Measurements from ENCODE around the gene YEATS4. TPM values are rescaled to one million over a fixed set of nuclear protein-coding genes. Genes with fewer than 3 reads are reported as not detected.

The YEATS4 gene
- total RNA-seq, 4 donors from 2014 or later: 7.8 to 29.0 (median 14.3) TPM

GRCh38 chr12:69355363-69356028 is 4.0 kb upstream of the YEATS4 start:
- H3K36me3 ChIP-seq: no peaks in the 10 kb centered on the region
- peaks cover 0 to 10% (median 2%) of the 10 kb centered on the region in 4 donors for H3K4me1 ChIP-seq
- no peak overlapping the region for H3K27ac ChIP-seq
- no peak overlapping the region for H3K4me3 ChIP-seq
- H3K27me3 ChIP-seq: no peaks in the 10 kb centered on the region
- no peaks in the 10 kb centered on the region for H3K9me3 ChIP-seq
- TF ChIP-seq POLR2A (IDR thresholded peaks at IDR 0.05): no peak
- TF ChIP-seq CTCF (IDR thresholded peaks at IDR 0.05): no peak
- DNase-seq: no peak

DNA sequence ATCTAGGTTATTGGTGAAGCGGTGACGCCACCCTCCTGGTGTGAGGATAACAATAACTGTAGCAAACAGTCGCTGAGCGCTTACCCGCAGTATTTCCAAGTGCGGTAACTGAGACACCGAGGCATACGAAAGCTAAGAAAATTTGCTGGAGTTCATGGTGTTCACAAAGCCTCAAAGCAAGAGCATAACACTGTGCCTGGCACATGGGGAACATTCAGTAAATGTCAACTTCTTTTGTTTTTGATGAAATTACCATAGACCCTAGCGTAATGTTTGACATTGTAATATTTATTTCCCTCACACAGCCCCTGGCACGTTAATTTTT is 767 bp downstream of the YEATS4 start:
- Histone ChIP-seq H3K4me1 (peaks cover 0 to 14% (median 2%) of the 10 kb centered on the region in 4 donors), H3K27ac (peak overlapping the region; percentile 97 to 99 (median 99)), H3K36me3 (no peaks in the 10 kb centered on the region), H3K4me3 (peak overlapping the region; percentile 81 to 94 (median 87)), H3K27me3 (no peaks in the 10 kb centered on the region), H3K9me3 (no peaks in the 10 kb centered on the region)
- no peak for DNase-seq
- TF ChIP-seq POLR2A (IDR thresholded peaks at IDR 0.05) (no peak), CTCF (IDR thresholded peaks at IDR 0.05) (no peak)

DNA sequence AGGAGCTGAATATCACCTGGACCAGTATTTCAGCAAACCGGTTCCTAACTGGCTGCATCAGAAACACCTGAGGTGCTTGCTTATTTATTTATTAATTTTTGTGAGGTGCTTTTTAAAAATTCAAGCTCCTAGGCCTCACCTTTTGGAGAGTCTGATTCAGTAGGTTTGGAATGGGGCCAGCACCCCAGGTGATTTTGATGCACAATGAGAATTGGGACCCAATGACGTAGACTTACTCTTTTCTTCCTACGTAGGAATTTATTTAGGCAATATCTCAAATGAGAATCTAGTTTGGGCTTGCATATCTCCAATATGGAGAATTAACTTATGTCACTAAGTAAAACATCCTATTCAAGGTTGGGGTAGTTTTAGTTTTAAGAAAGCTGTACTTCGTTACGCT is 7.3 kb downstream of the YEATS4 start:
- Histone ChIP-seq H3K4me3 (no peak overlapping the region), H3K36me3 (peaks cover 0 to 27% (median 0%) of the 10 kb centered on the region in 3 donors), H3K27ac (no peak overlapping the region), H3K27me3 (no peaks in the 10 kb centered on the region), H3K4me1 (no peaks in the 10 kb centered on the region), H3K9me3 (no peaks in the 10 kb centered on the region)
- no peak for DNase-seq
- no peak for TF ChIP-seq POLR2A (IDR thresholded peaks at IDR 0.05)
- no peak for TF ChIP-seq CTCF (IDR thresholded peaks at IDR 0.05)

DNA sequence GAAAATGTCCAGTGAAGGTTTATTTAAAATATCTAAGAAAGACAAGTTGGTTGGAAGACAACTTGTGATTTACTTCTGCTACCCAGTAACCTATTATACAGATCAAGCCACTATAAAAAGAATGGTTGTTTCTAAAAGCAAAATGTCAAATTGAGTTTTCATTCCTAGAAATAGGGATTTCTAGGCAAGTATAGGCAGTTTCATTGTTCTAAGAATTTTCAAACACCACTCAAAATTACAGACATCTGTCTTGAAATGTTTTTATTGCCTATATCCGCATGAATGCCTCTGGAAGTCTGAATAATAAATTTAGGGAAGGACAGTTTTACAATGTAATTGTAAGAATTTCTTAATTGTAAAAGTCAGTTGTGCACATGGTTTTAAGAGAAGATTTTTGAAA is 8.6 kb downstream of the YEATS4 start:
- Histone ChIP-seq H3K4me1 (no peaks in the 10 kb centered on the region), H3K27ac (no peak overlapping the region), H3K27me3 (no peaks in the 10 kb centered on the region), H3K36me3 (peaks cover 0 to 36% (median 0%) of the 10 kb centered on the region in 3 donors), H3K9me3 (no peaks in the 10 kb centered on the region), H3K4me3 (no peak overlapping the region)
- no peak for TF ChIP-seq POLR2A (IDR thresholded peaks at IDR 0.05)
- TF ChIP-seq CTCF (IDR thresholded peaks at IDR 0.05): no peak
- no peak for DNase-seq

- no peaks in the 10 kb centered on the region for H3K27me3 ChIP-seq
- H3K4me3 ChIP-seq: no peak overlapping the region
- H3K9me3 ChIP-seq: no peaks in the 10 kb centered on the region
- no peak for DNase-seq
- H3K4me1 ChIP-seq: no peaks in the 10 kb centered on the region
- no peak for TF ChIP-seq POLR2A (IDR thresholded peaks at IDR 0.05)
- TF ChIP-seq CTCF (IDR thresholded peaks at IDR 0.05): no peak
- H3K27ac ChIP-seq: no peak overlapping the region
- H3K36me3 ChIP-seq: peaks cover 0 to 11% (median 0%) of the 10 kb centered on the region in 3 donors
These were observed 23.5 kb downstream of the YEATS4 start for GRCh38 chr12:69383074-69383473.

DNA sequence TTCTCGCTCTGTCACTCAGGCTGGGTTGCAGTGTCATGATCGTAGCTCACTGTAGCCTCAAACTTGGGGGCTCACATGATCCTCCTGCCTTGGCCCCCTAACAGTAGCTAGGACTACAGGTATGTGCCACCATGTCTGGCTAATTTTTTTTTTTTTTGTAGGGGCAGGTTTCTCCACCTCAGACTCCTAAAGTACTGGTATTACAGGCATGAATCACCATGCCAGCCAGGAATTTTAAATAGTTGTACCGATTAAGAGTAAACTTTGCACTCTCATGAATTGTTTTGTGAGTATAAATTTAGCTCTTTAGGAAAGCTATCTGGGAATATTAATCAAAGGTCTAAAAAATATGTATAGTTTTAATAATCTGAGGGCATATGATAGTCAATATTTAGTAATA is 25.5 kb downstream of the YEATS4 start:
- TF ChIP-seq CTCF (IDR thresholded peaks at IDR 0.05) (no peak), POLR2A (IDR thresholded peaks at IDR 0.05) (no peak)
- H3K27me3 ChIP-seq: no peaks in the 10 kb centered on the region
- H3K4me1 ChIP-seq: no peaks in the 10 kb centered on the region
- DNase-seq: no peak
- no peak overlapping the region for H3K4me3 ChIP-seq
- H3K27ac ChIP-seq: no peak overlapping the region
- peaks cover 0 to 1% (median 0%) of the 10 kb centered on the region in 3 donors for H3K36me3 ChIP-seq
- no peaks in the 10 kb centered on the region for H3K9me3 ChIP-seq
